Measurements from ENCODE around the gene USP7. TPM values are rescaled to one million over a fixed set of nuclear protein-coding genes. Genes with fewer than 3 reads are reported as not detected.

USP7 gene
- total and polyA plus RNA-seq, 9 donors = 28.1 to 104 (median 86.3) TPM

DNA sequence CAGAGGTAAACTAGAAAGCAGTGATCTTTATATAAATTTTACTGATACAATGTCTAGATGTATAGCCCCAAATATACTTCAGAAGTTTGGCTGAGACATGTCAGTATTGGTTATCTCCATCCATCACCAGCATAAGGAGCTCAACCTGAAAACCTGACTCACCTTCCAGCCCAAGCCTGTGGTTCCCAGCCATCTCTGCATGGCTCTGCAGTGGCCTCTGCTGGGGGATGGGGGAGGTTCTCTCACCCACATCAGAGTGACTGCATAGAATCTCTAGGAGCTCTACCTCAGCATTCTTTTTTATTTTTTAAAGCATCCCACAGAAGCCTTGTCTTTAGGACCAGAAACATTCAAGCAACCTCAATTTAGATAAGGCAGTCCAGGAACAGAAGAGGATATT lies 27.3 kb downstream of the USP7 start:
- Histone ChIP-seq H3K4me3 (no peak overlapping the region), H3K9me3 (no peaks in the 10 kb centered on the region), H3K27ac (no peak overlapping the region), H3K36me3 (no peaks in the 10 kb centered on the region), H3K27me3 (no peaks in the 10 kb centered on the region), H3K4me1 (ENCODE audit: insufficient read depth) (peaks cover 14% of the 10 kb centered on the region)
- DNase-seq = no peak
- TF ChIP-seq CTCF (IDR thresholded peaks at IDR 0.05) (no peak), EP300 (IDR thresholded peaks at IDR 0.05) (no peak), POLR2A (IDR thresholded peaks at IDR 0.05) (no peak)
- intact Hi-C loops (cut with DNase I) = no loop called here

GRCh38 chr16:8935989-8936388 lies 27.7 kb downstream of the USP7 start:
- H3K36me3 ChIP-seq = no peaks in the 10 kb centered on the region
- no peak overlapping the region for H3K27ac ChIP-seq
- no peak overlapping the region for H3K4me3 ChIP-seq
- H3K27me3 ChIP-seq = no peaks in the 10 kb centered on the region
- intact Hi-C loops (cut with DNase I) = no loop called here
- H3K4me1 ChIP-seq (ENCODE audit: insufficient read depth) = peaks cover 14% of the 10 kb centered on the region
- WGBS, 3 donors = 75 to 83% (median 81%) methylated on average over 9 of the region's 9 CpGs
- no peak for DNase-seq
- H3K9me3 ChIP-seq = no peaks in the 10 kb centered on the region
- TF ChIP-seq EP300 (IDR thresholded peaks at IDR 0.05) = no peak
- no peak for TF ChIP-seq CTCF (IDR thresholded peaks at IDR 0.05)

- Histone ChIP-seq H3K4me1 (ENCODE audit: insufficient read depth) (peaks cover 14% of the 10 kb centered on the region), H3K4me3 (no peak overlapping the region), H3K27ac (no peak overlapping the region), H3K27me3 (no peaks in the 10 kb centered on the region), H3K9me3 (no peaks in the 10 kb centered on the region), H3K36me3 (no peaks in the 10 kb centered on the region)
- WGBS, 3 donors = 45 to 59% (median 50%) methylated on average over 6 of the region's 6 CpGs
- intact Hi-C loops (cut with DNase I) = no loop called here
- no peak for DNase-seq
- TF ChIP-seq EP300 (IDR thresholded peaks at IDR 0.05) (no peak), POLR2A (IDR thresholded peaks at IDR 0.05) (no peak), CTCF (IDR thresholded peaks at IDR 0.05) (no peak)
Measured at GRCh38 chr16:8934601-8935000, 29.1 kb downstream of the USP7 start.

DNA sequence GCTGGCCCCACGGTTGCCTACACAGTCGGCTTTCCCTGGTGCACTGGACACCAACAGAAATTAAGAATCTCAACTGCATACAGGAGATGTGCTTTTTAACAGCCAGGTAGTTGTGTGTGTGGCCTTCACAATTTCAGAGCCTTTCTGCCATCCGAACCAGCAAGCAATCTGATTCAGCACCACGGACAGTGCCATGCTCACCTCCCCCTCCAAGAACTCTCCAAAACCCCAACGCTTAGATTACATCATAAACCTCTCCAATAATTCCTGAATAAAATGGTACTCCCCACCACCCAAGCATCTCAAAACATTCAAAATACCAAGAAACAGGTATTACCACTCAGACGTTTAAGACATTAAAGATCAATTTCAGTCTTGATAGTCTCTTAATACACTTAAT lies 31.8 kb downstream of the USP7 start:
- DNase-seq = peak; percentile 54 to 78 (median 68)
- no peaks in the 10 kb centered on the region for H3K36me3 ChIP-seq
- H3K27ac ChIP-seq = no peak overlapping the region
- WGBS, 3 donors = 21 to 30% (median 21%) methylated on average over 6 of the region's 6 CpGs
- H3K4me1 ChIP-seq (ENCODE audit: insufficient read depth) = peaks cover 13% of the 10 kb centered on the region
- H3K4me3 ChIP-seq = no peak overlapping the region
- H3K27me3 ChIP-seq = no peaks in the 10 kb centered on the region
- TF ChIP-seq CTCF (IDR thresholded peaks at IDR 0.05) = no peak
- no peak for TF ChIP-seq EP300 (IDR thresholded peaks at IDR 0.05)
- TF ChIP-seq POLR2A (IDR thresholded peaks at IDR 0.05) = no peak
- intact Hi-C loops (cut with DNase I) = no loop called here
- H3K9me3 ChIP-seq = no peaks in the 10 kb centered on the region

All from ovary (tissue), 9 donors.